GM18907 (cell line): ENCODE results near the gene CRAT.

Source experiments
- ATAC-seq: cut with Tn5 transposase; IDR thresholded peaks from one replicate; pipeline ENCODE4 v1.9.1; 2021; ENCODE audit warnings: mild to moderate bottlenecking, moderate library complexity; ENCODE audit not compliant: unreplicated experiment

The CRAT gene

DNA sequence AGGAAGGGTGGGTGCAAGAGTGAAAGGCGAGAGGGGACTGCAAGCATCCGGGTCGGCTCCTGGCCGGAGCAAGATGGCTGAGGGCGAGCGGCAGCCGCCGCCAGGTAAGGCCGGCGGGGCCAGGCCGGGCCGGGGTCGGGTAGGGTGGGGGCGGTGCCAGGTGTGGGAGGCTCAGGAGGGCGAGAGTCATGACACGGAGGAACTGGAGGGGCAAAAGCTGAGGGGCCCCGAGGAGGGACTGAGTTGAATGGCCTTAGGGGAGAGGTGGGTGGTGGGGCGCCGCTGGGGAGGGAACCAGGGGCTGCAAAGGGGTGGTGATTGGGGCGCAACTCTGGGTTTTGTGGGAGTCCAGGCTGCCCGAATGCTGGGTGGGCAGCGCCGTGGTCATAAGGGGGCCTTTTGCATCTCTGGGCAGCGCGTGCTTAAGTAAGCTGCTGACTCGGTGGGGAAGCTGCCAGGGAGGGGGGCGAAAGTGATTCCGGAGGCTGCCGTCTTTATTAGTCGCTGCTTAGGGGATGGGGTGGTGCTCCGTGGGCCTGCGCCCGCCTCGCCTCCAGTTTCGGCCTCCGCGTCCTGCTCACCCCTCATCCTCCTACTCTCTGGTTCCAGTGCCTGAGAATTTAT lies 1.0 kb upstream of the CRAT start:
- peak; percentile 14 for ATAC-seq

DNA sequence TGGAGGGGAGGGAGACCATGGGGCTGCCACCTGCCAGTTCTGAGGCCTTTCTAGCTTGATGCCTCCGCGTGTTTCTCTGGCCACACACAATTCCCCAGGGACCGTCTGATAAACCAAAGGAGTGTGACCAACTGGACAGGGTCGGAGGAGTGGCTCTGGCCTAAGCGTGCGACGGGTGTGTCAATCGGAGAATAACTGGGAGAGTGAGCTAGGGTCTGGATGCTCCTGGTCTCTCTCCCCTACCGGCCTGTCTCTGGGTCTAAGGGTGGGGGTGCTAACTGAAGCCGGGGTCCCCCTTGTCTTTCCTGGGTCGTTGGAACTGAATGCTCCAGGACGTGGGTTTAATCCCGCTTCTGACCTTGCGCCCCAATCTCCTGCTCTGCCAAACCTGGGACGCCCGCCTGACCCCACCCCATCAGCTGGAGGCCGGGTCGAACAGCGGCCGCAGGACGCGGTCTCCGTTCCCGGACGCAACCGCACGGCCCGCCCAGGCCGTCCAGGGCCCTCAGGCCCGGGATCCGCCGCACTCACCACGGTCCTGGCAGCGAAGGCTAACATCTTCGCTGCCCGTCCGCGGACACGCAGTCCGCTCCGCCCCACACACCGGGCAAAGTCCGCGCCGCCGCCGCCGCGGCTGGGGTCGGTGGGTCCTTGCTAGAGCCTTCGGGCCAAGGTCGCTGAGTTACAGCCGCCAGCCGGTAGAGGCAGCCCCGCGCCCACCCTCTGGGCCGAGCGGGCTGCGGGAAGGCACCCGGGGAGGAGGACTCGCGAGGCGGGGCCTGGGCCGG lies 447 bp downstream of the CRAT start:
- ATAC-seq: peak; percentile 13

DNA sequence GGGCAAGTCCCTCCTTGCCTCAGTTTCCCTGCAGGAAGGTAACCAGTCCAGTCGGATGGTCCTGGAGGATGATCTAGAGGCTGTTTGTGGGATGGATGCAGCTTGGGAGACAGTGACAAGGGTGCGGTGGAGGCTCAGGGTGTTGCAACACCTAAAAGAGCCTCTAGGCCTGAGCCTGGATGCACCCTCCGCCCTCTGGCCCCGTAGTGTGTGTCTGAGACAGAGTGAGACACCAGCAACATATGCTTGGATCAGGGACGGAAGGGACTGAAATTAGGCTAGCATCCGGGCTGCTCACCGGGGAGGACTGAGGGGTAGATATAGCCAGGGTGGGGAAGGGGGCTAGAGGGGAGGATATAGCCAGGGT lies 1.1 kb downstream of the CRAT start:
- ATAC-seq: no peak

DNA sequence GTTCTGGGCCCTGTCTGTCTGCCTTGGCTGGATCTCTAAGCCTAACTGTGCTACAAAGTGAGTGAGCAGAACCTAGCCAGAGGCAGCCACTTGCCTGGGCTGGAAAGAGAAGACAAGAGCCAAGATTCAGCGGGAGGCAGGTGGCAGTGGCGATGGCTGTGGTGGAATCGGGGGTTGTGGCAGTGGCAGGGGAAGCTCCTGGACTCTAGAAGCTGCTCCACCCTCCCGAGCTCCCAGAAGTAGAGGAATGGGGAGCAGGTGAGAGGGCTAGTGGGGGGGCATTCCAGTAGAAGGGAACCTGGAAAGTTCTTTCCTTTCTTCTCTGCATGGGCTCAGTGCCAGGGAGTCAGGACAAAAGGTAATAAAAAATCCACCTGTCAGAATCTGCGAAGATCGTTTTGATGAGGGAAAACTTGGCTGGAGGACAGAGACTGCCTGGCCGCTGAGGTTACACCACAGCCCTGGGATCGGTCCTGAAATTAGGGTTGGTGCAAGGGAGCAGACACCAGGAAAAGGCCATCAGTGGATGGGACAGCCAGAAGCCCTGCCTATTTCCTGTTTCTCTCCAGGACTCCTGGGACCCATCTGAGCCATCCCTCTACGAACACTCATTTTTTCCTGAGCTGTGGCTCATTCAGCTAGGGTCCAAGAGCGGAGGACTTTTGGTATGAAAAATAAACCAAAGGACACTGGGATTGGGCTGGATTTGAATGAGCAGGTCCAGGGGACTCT lies 1.6 kb downstream of the CRAT start:
- no peak for ATAC-seq

DNA sequence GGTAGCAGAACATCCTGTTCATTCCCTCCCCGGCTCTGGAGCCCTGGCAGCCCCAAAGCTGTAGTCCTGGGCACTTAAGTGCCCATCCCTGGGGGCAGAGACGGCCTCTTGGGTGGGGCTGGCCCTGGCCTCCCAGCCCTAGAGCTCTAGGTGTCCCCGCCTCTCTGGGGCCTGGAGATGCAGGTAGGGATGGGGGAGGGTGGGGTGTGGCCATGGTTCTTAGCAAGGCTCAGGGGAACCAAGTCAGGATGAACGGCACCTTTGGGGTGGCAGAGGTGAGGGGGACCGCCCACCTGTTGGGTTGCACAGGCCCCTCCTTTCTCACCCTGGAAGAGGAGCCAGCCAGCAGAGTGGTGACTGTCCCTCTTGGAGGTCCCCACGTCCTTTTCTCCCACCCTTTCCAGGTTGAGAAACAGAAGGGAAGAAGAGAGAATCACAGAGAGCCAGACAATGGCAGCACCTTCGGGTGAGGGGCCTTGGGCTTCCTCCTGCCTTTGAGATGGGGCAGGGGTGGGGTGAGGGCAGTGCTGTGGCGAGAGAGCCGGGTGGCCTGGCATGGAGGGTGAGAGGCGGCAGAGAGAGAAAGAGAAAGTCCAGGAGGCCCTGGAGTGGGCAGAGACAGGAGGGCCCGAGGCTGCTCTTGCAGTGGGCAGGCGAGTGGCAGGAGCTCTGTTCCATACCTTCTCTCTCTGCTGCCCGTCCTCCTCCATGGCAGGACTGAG lies 2.3 kb downstream of the CRAT start:
- no peak for ATAC-seq

DNA sequence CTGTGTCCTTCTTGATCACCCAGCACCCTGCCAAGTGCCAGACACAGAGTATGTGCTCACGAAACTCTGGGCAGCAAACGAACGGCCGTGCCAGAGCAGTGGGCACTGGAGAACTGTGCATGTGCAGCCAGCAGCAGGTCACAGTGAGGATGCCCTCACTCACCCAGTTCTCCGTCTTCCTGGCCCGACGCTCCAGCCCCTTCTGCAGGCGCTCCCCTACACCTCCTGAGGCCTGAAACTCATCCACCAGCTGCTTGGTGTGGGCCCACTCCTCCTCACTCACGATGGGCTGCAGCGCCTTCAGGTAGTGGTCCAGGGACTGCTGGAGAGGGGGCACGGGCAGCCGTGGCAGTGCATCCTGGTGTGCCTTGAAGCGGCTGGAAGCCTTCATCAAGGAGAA lies 2.9 kb downstream of the CRAT start:
- no peak for ATAC-seq

DNA sequence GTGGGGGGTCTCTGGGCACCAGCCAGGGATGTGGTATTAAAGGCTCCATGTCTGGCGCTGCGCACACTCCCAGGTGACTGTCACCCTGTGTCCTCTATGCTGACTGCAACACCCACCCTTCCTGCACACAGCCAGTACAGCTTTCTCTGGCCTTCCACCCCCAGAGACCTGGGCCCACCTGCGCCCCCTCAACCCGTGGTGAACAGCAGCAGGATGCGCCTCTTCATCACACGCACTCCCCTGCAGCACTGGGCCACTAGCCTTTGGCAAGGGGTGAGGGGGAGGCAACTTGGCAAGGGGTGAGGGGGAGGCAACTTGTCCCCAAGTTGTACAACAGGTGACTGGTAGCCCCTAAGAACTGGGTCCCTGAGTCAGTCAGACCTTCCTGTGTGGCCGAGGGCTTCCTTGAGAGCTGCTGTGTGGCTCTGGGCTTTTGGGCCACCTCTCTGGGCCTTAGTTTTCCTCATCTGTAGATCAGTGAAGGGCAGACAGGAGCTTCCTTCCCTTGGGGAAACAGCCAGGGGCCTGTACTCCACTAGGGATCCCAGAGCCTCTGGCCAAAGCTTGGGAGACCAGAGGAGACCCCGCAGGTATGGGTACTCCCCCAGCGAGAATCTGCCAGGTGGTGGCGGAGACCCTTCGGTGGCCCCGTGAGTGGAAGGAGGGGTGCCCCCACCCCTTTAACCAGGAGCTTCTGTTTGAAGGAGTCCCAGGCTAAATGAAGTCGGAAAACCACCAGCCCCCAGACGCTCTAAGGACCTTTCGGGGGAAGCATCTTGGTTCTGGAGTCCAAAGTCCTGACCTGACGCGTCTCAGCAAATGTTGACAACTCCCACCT lies 4.5 kb downstream of the CRAT start:
- ATAC-seq: no peak

DNA sequence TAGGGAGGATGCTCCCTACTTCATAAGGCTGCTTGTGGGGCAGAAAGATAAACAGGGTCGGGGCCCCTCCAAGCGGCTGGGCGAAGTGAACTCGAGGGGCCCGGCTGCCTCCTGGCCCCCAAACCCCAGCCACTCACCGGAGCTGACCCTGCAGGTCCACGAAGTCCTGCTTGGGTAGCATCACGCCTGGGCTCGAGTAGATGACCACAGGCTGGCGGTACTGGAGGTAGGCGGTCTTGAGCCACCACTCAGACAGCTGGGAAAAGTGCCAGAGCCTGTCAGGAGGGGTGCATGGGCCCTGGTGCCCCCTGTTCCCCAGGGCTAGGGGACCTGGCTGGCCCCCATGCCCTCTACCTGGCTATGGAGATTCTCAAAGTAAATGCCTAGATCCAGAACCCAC lies 6.5 kb downstream of the CRAT start:
- no peak for ATAC-seq

DNA sequence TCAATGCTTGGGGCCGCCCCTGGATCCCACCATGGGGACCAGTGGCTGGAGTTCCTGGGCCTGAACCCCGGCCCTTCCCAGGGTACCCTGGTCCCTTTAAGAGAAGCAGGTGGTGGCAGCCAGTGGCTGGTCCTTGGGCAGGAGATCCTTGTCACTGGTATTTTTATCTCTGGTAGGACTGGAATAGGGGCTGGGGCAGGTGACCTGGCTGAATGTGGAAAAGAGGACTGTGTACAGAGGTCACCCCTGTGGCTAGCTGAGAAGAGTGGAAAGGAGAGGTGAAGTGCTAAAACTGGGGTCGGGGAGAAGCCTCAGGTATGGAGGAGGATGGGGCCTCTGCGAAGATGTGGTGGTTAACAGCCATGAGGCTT lies 7.0 kb downstream of the CRAT start:
- ATAC-seq: no peak

DNA sequence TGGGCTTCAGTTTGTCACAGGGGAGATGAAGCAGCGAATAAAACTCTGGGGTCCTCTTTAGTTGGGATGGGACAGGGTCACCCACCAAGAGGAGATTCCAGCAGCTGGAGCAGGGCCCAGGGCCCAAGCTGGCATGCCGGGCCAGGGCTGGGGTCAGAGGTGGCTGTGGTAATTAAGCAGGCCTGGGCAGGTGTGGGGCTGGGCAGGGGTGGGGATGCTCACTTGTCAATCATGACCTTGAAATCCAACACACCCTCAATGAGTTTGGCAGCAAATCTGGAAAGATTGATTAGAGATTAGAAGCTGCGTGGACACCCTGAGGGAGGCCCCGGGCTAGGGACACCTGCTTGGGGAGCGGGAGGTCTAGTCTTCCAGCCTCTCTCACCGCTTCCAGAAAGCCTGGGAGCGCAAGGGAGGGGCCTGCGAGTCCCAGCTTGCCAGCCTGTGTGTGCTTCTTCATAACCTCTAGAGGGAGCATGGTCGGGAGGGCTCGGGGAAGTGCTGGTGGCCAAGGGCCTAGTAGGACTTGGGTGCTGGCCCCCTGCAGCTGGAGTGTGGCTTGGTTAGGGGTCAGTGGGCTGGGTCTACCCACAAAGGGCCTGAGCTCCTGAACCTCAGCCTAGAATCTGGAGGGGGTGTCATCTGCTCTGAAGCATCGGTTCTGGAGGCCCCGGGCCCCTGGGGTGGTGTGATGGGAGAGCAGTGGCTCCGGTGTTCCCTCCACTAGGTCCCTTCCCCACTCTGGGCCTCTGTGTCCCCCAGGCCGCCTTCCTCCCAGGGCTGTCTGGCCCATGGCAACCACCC lies 7.6 kb downstream of the CRAT start:
- ATAC-seq: no peak

DNA sequence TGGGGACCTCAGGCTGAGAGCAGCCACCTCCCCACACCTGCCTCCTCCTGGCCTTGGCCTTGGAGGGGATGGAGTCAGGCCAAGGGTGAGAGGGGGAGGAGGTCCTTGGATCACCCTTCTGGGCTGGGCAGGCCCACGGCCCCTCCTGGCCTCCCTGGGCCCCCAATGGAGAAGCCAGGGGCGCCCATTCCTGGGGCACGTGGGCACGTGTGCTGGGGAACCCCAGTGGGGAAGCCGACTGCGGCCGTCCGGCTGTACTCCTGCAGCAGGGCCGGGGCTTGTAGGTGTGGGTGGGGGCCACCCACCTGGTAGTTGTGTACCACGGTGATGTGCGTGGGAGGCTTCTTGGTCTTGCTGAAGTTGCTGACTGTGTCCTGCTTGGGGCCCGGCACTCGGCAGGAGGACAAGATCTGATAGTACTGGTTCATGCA lies 8.5 kb downstream of the CRAT start:
- ATAC-seq: no peak

DNA sequence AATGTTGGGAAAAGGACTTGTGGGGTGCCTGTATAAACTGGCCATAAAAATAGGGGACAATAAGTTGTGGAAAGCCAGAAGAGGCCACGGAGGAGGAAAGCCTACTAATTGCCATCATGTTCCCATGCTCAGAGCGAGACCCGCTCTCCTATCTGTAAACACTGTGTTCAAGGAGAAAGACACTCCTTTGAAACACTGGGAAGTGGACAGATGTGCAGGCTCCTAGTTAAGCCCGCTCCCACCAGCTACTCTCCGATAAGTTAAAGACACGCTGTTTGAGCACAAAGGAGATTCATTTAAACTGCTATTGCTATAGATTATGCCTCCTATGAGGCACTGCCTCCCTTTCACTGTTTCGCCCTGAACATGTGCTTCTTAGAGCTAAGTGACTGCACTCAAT lies 9.3 kb downstream of the CRAT start:
- no peak for ATAC-seq

DNA sequence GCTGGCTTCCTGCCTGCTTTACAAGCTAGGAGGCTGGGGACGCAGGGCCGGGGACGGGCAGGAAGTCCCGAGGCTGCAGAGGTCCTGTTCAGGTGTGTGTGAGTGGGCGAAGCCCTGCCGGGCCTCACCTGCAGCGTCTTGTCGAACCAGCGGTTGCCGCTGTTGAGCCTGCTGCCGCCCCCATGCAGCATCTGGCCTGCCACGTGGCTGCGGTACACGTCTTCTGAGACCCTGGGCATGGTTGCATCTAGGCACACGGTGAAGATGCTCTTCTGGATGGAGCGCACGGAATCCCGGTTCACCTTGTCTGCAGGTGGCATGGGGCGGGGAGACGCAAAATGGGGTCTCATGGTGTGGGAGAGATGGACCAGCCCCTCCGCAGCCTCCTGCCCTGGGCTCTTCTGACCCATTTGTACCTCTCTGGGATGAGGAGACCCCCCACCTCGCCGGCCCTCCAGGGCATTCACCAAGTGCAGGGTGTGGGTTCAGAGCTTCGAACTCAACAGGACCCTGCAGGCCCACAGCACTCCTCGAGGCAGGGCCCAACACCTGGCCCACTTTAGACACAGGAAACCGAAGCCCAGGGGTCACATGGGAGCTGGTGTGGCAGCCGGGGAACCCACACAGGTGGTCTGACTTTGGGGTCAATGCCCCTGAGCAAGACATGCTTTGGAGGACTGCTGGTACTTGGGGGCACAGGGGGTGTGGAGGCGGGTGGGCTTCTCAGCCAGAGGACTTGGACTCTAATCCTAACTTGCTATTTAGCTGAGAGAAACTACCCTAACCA lies 10.0 kb downstream of the CRAT start:
- ATAC-seq: no peak

DNA sequence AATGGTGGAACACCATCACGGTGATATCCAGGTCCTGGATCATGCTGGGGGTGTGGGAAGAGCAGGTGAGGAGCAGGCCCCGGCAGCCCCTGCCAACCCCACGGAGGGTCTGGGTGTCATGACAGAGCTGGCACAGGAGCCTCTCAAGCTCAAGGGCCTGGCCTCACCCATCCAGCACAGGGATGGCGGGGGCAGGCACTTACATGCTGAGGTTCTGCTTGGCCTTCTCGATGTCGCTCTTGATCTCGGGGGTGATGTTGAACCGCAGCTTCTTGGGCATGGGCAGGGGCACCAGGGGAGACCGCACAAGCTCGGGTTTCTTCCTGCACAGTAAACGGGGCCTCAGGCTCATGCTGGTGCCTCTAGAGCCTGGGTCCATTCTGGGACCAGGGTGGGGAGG lies 12.3 kb downstream of the CRAT start:
- no peak for ATAC-seq

DNA sequence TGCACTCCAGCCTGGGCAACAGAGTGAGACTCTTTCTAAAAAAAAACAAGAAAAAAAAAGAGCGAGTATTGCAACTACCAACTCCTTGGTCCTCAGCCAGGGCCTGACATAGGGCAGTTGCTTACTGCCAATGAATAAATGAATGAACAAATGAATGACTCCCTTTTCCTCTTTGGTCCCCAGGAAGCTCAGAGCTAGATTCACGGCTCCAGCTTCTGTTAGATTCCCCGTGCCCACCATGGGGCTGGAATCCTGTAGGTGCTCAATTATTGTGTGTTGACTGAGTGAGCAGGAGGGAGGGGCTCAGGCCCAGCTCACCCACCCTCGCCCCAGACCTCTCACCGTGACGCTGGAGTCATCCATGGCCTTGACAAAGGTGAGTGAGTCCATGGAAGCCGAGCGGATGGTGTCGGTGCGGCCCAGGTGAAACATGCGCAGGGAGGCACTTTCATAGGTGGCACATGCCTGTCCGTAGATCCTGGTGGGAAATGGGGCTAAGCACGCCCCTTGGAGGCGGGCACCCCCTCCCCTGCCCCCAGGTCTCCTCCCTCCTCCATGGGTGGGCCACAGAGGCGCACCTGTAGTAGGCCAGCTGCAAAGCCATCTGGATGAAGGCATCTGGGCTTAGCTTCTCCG lies 12.8 kb downstream of the CRAT start:
- ATAC-seq: no peak

DNA sequence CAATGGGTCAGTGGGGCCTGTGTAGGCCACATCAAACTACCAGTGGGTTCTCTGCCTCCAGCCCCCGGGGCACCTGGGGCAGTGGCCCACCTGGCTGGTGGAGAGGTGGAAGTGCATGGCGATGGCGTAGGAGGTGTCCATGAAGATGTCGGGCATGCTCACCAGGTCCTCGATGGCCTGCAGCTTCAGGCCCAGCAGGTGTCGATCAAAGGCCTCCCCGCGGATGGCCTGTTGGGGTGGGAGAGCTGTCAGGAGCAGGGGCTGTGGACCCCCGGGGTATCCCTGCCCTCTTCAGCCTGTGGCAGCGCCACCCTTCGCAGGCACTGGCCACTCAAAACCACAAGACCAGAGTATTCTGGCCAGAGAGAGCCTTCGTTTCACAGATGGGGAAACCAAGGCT lies 14.7 kb downstream of the CRAT start:
- ATAC-seq: no peak

DNA sequence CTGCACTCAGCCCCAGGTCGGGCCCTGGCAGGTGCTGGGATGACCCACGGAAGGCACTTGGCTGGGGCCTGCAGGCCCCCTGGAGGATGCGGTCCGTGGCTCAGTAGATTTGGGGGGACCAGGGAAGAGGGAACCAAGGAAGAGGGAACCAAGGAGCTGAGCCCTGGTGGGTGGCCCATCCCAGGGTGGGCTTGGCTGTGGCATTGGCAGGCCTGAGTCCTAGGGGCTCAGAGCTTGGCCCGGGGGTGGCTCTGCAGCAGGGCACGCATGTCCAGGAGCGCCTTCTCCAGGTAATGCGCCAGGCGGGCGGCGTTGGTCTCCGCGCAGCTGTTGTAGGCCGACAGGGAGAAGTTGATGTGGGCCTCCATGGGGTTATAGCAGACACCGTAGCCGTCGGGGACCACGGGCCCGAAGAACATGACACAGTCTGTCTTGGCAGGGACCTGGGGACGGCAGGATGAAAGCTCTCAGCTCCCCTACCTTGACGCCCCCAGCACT lies 15.4 kb downstream of the CRAT start:
- no peak for ATAC-seq

DNA sequence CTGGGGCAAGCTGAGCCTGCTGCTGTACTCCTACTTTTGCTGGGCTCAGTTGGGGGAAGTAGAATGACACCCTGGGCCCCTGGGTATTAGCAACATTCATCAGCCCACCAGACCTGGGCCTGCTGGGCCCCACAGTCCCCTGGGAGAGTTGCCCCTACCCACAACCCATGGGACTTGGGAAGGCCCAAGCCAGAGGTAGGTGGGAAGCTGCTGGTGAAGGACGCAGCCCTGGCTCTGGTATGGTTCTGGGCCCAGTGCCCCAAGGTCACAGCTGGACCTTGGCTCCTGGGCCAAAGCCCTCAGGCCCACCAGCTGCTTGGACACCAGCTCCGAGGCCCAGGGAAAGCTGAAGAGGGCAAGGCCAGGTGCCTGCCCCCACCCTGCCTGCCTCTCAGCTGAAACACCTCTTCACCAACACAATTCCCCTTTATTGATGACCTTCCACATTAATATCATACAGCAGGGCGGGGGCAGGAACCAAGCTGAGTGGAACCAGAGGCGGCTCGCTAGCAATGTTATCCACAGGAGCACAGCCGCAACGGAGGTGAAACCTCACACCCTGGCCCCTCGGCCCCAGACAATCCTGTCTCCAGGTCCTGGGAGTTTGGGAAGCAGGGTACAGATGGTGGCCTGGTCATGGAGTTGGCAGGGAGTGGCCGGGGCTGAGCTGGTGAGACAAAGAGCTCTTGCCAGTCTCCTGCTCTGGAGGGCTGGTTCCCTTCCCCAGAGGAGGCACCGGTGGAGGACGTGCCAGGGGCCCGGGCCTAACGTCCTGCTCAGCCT lies 16.0 kb downstream of the CRAT start:
- no peak for ATAC-seq
